GM23338 (cell line): ENCODE results near the gene ITGA2. TPM values are rescaled to one million over a fixed set of nuclear protein-coding genes. Genes with fewer than 3 reads are reported as not detected.

Experiments used
- ATAC-seq: fragments of 200-7000 bp; cut with Tn5 transposase; 3 replicates; pipeline ENCODE4 v1.9.1; 2020
- DNase-seq: peaks from one replicate; pipeline ENCODE4 v3.0.0-alpha.2; 2015; ENCODE audit warnings: low spot score
- H2AFZ ChIP-seq: fragments of 200-600 bp; sonication (generic); 2 replicates; pipeline ENCODE4 v1.8.0; 2016; ENCODE audit warnings: antibody characterized with exemption, mild to moderate bottlenecking, moderate library complexity
- H3F3A ChIP-seq: fragments of 200-600 bp; sonication (generic); replicated peaks from 2 replicates; pipeline ENCODE4 v1.8.0; 2017; ENCODE audit warnings: antibody characterized with exemption, mixed run types, low read depth
- H3K27ac ChIP-seq: fragments of 200-600 bp; sonication (generic); 2 replicates; pipeline ENCODE4 v1.6.1; 2016; ENCODE audit warnings: low read depth
- H3K27me3 ChIP-seq: fragments of 200-600 bp; sonication (generic); 2 replicates; pipeline ENCODE4 v1.8.0; 2016; ENCODE audit warnings: mild to moderate bottlenecking, mixed run types, moderate library complexity; ENCODE audit not compliant: insufficient read depth
- H3K36me3 ChIP-seq: fragments of 200-600 bp; sonication (generic); 2 replicates; pipeline ENCODE4 v1.8.0; 2016; ENCODE audit warnings: mild to moderate bottlenecking; ENCODE audit not compliant: insufficient read depth
- H3K4me1 ChIP-seq: fragments of 200-600 bp; sonication (generic); 2 replicates; pipeline ENCODE4 v1.8.0; 2016; ENCODE audit warnings: mild to moderate bottlenecking, moderate library complexity; ENCODE audit not compliant: insufficient read depth
- H3K4me2 ChIP-seq: fragments of 200-600 bp; sonication (generic); 2 replicates; pipeline ENCODE4 v1.7.1; 2017; ENCODE audit warnings: mixed run types
- H3K4me3 ChIP-seq: fragments of 200-600 bp; sonication (generic); 2 replicates; pipeline ENCODE4 v1.6.1; 2016; ENCODE audit warnings: mixed run types
- H3K79me2 ChIP-seq: fragments of 200-600 bp; sonication (generic); replicated peaks from 2 replicates; pipeline ENCODE4 v1.8.0; 2017; ENCODE audit warnings: mild to moderate bottlenecking; ENCODE audit not compliant: insufficient read depth
- H3K9me2 ChIP-seq: fragments of 200-600 bp; sonication (generic); 2 replicates; pipeline ENCODE4 v1.8.0; 2017; ENCODE audit not compliant: insufficient read depth
- H4K20me1 ChIP-seq: fragments of 200-600 bp; sonication (generic); replicated peaks from 2 replicates; pipeline ENCODE4 v1.8.0; 2017; ENCODE audit warnings: mild to moderate bottlenecking; ENCODE audit not compliant: insufficient read depth
- H3K27ac Mint-ChIP-seq: 2 replicates; pipeline ENCODE4 v1.8.0; 2020; ENCODE audit warnings: inconsistent platforms, mild to moderate bottlenecking, moderate library complexity, mixed read lengths
- H3K27me3 Mint-ChIP-seq: 3 replicates; pipeline ENCODE4 v1.8.0; 2022; ENCODE audit warnings: low read depth, mild to moderate bottlenecking, moderate library complexity, mixed read lengths, inconsistent platforms; ENCODE audit not compliant: insufficient read depth, poor library complexity
- H3K36me3 Mint-ChIP-seq: 3 replicates; pipeline ENCODE4 v1.8.0; 2021; ENCODE audit warnings: low read depth, mild to moderate bottlenecking, inconsistent platforms, moderate library complexity, mixed read lengths
- H3K4me1 Mint-ChIP-seq: 3 replicates; pipeline ENCODE4 v1.8.0; 2020; ENCODE audit warnings: mild to moderate bottlenecking, inconsistent platforms, mixed read lengths
- H3K4me3 Mint-ChIP-seq: 3 replicates; pipeline ENCODE4 v1.8.0; 2021; ENCODE audit warnings: moderate library complexity, mild to moderate bottlenecking, inconsistent platforms, mixed read lengths
- H3K9me3 Mint-ChIP-seq: 3 replicates; pipeline ENCODE4 v1.8.0; 2020; ENCODE audit warnings: moderate library complexity, mild to moderate bottlenecking, inconsistent platforms, mixed read lengths
- CREB1 ChIP-seq: fragments of 250-450 bp; sonication (Bioruptor Pico); IDR thresholded peaks from 2 replicates; pipeline ENCODE4 v1.5.0; 2020; ENCODE audit warnings: low read depth, mild to moderate bottlenecking, moderate library complexity
- EZH2 ChIP-seq: fragments of 200-600 bp; sonication (generic); IDR thresholded peaks from one replicate; pipeline ENCODE4 v1.8.0; 2017; ENCODE audit warnings: antibody characterized with exemption, mild to moderate bottlenecking, low read depth; ENCODE audit not compliant: unreplicated experiment
- EZH2phosphoT487 ChIP-seq: fragments of 200-600 bp; sonication (generic); IDR thresholded peaks from one replicate; pipeline ENCODE4 v1.8.1; 2018; ENCODE audit warnings: antibody characterized with exemption; ENCODE audit not compliant: unreplicated experiment
- JUNB ChIP-seq: IDR thresholded peaks from one replicate; pipeline ENCODE4 v1.6.1; 2016; ENCODE audit warnings: antibody characterized with exemption; ENCODE audit not compliant: unreplicated experiment
- NANOG ChIP-seq: IDR thresholded peaks from 2 replicates; pipeline ENCODE4 v1.6.1; 2016; ENCODE audit warnings: antibody characterized with exemption, borderline replicate concordance
- POLR2AphosphoS5 ChIP-seq: IDR thresholded peaks from 2 replicates; pipeline ENCODE4 v1.6.1; 2016; ENCODE audit warnings: antibody characterized with exemption, low read depth
- STAT1 ChIP-seq: IDR thresholded peaks from one replicate; pipeline ENCODE4 v1.6.1; 2016; ENCODE audit warnings: antibody characterized with exemption; ENCODE audit not compliant: unreplicated experiment
- ZNF114 ChIP-seq: fragments of 250-450 bp; sonication (Bioruptor Pico); IDR thresholded peaks from 2 replicates; pipeline ENCODE4 v1.5.0; 2020; ENCODE audit warnings: mild to moderate bottlenecking, moderate library complexity
- ZNF331 ChIP-seq: fragments of 250-450 bp; sonication (Bioruptor Pico); IDR thresholded peaks from 2 replicates; pipeline ENCODE4 v1.5.0; 2020; ENCODE audit warnings: low read depth, mild to moderate bottlenecking, moderate library complexity
- polyA plus RNA-seq: library from polyadenylated mRNA; unstranded; fragments of >200 nt; fragmentation: Nextera tagmentation; extraction: Ambion mirVana; gene quantifications from 2 replicates; pipeline ENCODE4 v1.2.1, GENCODE V29; 2016
- total RNA-seq: library from RNA; depleted of rRNA; stranded (reverse); fragments of >200 nt; shearing (Covaris generic); gene quantifications from 2 replicates; pipeline ENCODE4 v1.2.3, GENCODE V29; 2014
- TF ChIP-seq, protein P1 (sequence below): fragments of 250-450 bp; sonication (Bioruptor Pico); IDR thresholded peaks from 2 replicates; pipeline ENCODE4 v1.5.0; 2020; ENCODE audit warnings: mild to moderate bottlenecking, moderate library complexity
- TF ChIP-seq, protein P2 (sequence below), 2 experiments: fragments of 200-600 bp in 1 of 2; sonication (generic) in 1 of 2; conservative IDR thresholded peaks; 2 replicates each; pipeline versions ENCODE4 v1.5.1 to v1.6.1; 2016 to 2017; ENCODE audit warnings: antibody characterized with exemption in 2 of 2, low read depth in 2 of 2, mild to moderate bottlenecking in 2 of 2, moderate library complexity in 1 of 2
- TF ChIP-seq, protein P3 (sequence below): IDR thresholded peaks from one replicate; pipeline ENCODE4 v1.6.1; 2018; ENCODE audit warnings: antibody characterized with exemption; ENCODE audit not compliant: unreplicated experiment
- TF ChIP-seq, protein P4 (sequence below): IDR thresholded peaks from 2 replicates; pipeline ENCODE4 v1.6.1; 2016; ENCODE audit warnings: antibody characterized with exemption

The ITGA2 gene
- total and polyA plus RNA-seq, 2 experiments from 2014 or later, result 2.6 to 7.1 TPM

DNA sequence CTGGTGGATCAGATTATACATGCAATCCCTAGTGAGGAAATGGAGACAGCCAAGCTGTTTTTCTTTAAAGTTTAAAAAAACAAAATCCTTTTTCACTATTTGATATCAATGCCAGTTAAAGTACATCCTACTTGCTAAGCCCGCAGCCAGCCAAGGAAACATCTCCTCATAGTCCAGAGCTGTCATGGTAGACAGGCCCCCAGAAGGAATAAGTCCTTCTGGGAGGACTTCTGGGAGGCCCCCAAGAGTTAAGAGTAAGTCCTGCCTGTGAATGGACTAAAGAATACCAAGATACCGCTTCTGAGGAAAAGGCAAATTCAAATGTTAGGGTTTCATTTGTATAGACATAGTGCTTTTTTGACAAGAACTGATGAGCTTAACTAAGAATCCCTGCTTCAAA is 82.1 kb downstream of the ITGA2 start:
- ATAC-seq, result no peak
- Histone ChIP-seq H3K4me3 (no peak overlapping the region), H3K36me3 (no peaks in the 10 kb centered on the region), H3K4me1 (no peaks in the 10 kb centered on the region), H3K79me2 (no peaks in the 10 kb centered on the region), H2AFZ (no peak overlapping the region), H3K27ac (no peak overlapping the region), H3K9me2 (no peaks in the 10 kb centered on the region), H3F3A (no peaks in the 10 kb centered on the region), H3K27me3 (no peaks in the 10 kb centered on the region), H3K4me2 (no peak overlapping the region), H4K20me1 (no peaks in the 10 kb centered on the region)
- DNase-seq, result no peak
- Mint-ChIP-seq H3K27ac (no peak overlapping the region), H3K27me3 (no peaks in the 10 kb centered on the region), H3K9me3 (no peaks in the 10 kb centered on the region), H3K4me3 (no peak overlapping the region), H3K36me3 (no peaks in the 10 kb centered on the region), H3K4me1 (no peaks in the 10 kb centered on the region)
- TF ChIP-seq, protein P1, sequence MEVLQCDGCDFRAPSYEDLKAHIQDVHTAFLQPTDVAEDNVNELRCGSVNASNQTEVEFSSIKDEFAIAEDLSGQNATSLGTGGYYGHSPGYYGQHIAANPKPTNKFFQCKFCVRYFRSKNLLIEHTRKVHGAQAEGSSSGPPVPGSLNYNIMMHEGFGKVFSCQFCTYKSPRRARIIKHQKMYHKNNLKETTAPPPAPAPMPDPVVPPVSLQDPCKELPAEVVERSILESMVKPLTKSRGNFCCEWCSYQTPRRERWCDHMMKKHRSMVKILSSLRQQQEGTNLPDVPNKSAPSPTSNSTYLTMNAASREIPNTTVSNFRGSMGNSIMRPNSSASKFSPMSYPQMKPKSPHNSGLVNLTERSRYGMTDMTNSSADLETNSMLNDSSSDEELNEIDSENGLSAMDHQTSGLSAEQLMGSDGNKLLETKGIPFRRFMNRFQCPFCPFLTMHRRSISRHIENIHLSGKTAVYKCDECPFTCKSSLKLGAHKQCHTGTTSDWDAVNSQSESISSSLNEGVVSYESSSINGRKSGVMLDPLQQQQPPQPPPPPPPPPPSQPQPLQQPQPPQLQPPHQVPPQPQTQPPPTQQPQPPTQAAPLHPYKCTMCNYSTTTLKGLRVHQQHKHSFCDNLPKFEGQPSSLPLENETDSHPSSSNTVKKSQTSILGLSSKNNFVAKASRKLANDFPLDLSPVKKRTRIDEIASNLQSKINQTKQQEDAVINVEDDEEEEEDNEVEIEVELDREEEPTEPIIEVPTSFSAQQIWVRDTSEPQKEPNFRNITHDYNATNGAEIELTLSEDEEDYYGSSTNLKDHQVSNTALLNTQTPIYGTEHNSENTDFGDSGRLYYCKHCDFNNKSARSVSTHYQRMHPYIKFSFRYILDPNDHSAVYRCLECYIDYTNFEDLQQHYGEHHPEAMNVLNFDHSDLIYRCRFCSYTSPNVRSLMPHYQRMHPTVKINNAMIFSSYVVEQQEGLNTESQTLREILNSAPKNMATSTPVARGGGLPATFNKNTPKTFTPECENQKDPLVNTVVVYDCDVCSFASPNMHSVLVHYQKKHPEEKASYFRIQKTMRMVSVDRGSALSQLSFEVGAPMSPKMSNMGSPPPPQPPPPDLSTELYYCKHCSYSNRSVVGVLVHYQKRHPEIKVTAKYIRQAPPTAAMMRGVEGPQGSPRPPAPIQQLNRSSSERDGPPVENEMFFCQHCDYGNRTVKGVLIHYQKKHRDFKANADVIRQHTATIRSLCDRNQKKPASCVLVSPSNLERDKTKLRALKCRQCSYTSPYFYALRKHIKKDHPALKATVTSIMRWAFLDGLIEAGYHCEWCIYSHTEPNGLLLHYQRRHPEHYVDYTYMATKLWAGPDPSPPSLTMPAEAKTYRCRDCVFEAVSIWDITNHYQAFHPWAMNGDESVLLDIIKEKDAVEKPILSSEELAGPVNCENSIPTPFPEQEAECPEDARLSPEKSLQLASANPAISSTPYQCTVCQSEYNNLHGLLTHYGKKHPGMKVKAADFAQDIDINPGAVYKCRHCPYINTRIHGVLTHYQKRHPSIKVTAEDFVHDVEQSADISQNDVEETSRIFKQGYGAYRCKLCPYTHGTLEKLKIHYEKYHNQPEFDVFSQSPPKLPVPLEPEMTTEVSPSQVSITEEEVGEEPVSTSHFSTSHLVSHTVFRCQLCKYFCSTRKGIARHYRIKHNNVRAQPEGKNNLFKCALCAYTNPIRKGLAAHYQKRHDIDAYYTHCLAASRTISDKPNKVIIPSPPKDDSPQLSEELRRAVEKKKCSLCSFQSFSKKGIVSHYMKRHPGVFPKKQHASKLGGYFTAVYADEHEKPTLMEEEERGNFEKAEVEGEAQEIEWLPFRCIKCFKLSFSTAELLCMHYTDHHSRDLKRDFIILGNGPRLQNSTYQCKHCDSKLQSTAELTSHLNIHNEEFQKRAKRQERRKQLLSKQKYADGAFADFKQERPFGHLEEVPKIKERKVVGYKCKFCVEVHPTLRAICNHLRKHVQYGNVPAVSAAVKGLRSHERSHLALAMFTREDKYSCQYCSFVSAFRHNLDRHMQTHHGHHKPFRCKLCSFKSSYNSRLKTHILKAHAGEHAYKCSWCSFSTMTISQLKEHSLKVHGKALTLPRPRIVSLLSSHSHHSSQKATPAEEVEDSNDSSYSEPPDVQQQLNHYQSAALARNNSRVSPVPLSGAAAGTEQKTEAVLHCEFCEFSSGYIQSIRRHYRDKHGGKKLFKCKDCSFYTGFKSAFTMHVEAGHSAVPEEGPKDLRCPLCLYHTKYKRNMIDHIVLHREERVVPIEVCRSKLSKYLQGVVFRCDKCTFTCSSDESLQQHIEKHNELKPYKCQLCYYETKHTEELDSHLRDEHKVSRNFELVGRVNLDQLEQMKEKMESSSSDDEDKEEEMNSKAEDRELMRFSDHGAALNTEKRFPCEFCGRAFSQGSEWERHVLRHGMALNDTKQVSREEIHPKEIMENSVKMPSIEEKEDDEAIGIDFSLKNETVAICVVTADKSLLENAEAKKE (CRISPR knock-in tag), result no peak
- TF ChIP-seq ZNF114 (CRISPR knock-in tag) (no peak), CREB1 (CRISPR knock-in tag) (no peak), EZH2 (no peak), STAT1 (no peak), JUNB (no peak), ZNF331 (CRISPR knock-in tag) (no peak), EZH2phosphoT487 (no peak), POLR2AphosphoS5 (no peak), NANOG (no peak)
- TF ChIP-seq, protein P2, sequence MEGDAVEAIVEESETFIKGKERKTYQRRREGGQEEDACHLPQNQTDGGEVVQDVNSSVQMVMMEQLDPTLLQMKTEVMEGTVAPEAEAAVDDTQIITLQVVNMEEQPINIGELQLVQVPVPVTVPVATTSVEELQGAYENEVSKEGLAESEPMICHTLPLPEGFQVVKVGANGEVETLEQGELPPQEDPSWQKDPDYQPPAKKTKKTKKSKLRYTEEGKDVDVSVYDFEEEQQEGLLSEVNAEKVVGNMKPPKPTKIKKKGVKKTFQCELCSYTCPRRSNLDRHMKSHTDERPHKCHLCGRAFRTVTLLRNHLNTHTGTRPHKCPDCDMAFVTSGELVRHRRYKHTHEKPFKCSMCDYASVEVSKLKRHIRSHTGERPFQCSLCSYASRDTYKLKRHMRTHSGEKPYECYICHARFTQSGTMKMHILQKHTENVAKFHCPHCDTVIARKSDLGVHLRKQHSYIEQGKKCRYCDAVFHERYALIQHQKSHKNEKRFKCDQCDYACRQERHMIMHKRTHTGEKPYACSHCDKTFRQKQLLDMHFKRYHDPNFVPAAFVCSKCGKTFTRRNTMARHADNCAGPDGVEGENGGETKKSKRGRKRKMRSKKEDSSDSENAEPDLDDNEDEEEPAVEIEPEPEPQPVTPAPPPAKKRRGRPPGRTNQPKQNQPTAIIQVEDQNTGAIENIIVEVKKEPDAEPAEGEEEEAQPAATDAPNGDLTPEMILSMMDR (conservative IDR thresholded peaks at IDR 0.05; ENCODE audit: low read depth in 2 of 2), result no peak
- TF ChIP-seq, protein P3, sequence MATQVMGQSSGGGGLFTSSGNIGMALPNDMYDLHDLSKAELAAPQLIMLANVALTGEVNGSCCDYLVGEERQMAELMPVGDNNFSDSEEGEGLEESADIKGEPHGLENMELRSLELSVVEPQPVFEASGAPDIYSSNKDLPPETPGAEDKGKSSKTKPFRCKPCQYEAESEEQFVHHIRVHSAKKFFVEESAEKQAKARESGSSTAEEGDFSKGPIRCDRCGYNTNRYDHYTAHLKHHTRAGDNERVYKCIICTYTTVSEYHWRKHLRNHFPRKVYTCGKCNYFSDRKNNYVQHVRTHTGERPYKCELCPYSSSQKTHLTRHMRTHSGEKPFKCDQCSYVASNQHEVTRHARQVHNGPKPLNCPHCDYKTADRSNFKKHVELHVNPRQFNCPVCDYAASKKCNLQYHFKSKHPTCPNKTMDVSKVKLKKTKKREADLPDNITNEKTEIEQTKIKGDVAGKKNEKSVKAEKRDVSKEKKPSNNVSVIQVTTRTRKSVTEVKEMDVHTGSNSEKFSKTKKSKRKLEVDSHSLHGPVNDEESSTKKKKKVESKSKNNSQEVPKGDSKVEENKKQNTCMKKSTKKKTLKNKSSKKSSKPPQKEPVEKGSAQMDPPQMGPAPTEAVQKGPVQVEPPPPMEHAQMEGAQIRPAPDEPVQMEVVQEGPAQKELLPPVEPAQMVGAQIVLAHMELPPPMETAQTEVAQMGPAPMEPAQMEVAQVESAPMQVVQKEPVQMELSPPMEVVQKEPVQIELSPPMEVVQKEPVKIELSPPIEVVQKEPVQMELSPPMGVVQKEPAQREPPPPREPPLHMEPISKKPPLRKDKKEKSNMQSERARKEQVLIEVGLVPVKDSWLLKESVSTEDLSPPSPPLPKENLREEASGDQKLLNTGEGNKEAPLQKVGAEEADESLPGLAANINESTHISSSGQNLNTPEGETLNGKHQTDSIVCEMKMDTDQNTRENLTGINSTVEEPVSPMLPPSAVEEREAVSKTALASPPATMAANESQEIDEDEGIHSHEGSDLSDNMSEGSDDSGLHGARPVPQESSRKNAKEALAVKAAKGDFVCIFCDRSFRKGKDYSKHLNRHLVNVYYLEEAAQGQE, result no peak
- TF ChIP-seq, protein P4, sequence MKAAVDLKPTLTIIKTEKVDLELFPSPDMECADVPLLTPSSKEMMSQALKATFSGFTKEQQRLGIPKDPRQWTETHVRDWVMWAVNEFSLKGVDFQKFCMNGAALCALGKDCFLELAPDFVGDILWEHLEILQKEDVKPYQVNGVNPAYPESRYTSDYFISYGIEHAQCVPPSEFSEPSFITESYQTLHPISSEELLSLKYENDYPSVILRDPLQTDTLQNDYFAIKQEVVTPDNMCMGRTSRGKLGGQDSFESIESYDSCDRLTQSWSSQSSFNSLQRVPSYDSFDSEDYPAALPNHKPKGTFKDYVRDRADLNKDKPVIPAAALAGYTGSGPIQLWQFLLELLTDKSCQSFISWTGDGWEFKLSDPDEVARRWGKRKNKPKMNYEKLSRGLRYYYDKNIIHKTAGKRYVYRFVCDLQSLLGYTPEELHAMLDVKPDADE, result no peak
